Nephron progenitor cell (in vitro differentiated cells): ENCODE measurements around the gene ABHD16B.
A peak's percentile ranks its signal among the peaks of the same experiment; 100 is the strongest.
"Not testable (repeated sequence)": the region's sequence is repeated elsewhere in the genome, so short reads cannot be mapped to it uniquely, and the experiment has no call there.

Source experiments
- DNase-seq: peaks from one replicate; pipeline ENCODE4 v3.0.0; 2021
- H3K27ac Mint-ChIP-seq: 2 replicates; pipeline ENCODE4 v1.8.0; 2021; ENCODE audit warnings: mild to moderate bottlenecking, moderate library complexity, mixed read lengths
- H3K27me3 Mint-ChIP-seq: 2 replicates; pipeline ENCODE4 v1.8.0; 2021; ENCODE audit warnings: mild to moderate bottlenecking, low read depth, mixed read lengths; ENCODE audit not compliant: poor library complexity
- H3K36me3 Mint-ChIP-seq: 2 replicates; pipeline ENCODE4 v1.8.0; 2021; ENCODE audit warnings: low read depth, mixed read lengths
- H3K4me1 Mint-ChIP-seq: 2 replicates; pipeline ENCODE4 v1.8.0; 2021; ENCODE audit warnings: mixed read lengths
- H3K4me3 Mint-ChIP-seq: 2 replicates; pipeline ENCODE4 v1.8.0; 2021; ENCODE audit warnings: mild to moderate bottlenecking, moderate library complexity, mixed read lengths
- H3K9me3 Mint-ChIP-seq: 2 replicates; pipeline ENCODE4 v1.8.0; 2021; ENCODE audit warnings: mild to moderate bottlenecking, moderate library complexity, mixed read lengths
- CTCF ChIP-seq: fragments of 200-600 bp; sonication (generic); IDR thresholded peaks from 2 replicates; pipeline ENCODE4 v1.5.0; 2021; ENCODE audit warnings: antibody characterized with exemption

The ABHD16B gene

GRCh38 chr20:63848003-63848911, 13.0 kb upstream of the ABHD16B start:
- Mint-ChIP-seq H3K9me3 (no peaks in the 10 kb centered on the region), H3K4me3 (no peak overlapping the region), H3K27me3 (peaks cover 3% of the 10 kb centered on the region), H3K36me3 (no peaks in the 10 kb centered on the region), H3K27ac (no peak overlapping the region), H3K4me1 (peaks cover 44% of the 10 kb centered on the region)
- DNase-seq, result no peak
- TF ChIP-seq CTCF, result no peak

- H3K4me1 Mint-ChIP-seq, result peaks cover 39% of the 10 kb centered on the region
- H3K9me3 Mint-ChIP-seq, result no peaks in the 10 kb centered on the region
- peak overlapping the region; percentile 12 for H3K4me3 Mint-ChIP-seq
- peak overlapping the region; percentile 78 for H3K27ac Mint-ChIP-seq
- peaks cover 3% of the 10 kb centered on the region for H3K27me3 Mint-ChIP-seq
- no peaks in the 10 kb centered on the region for H3K36me3 Mint-ChIP-seq
- no peak for TF ChIP-seq CTCF
- DNase-seq, result no peak
Measured at GRCh38 chr20:63850689-63851547, 10.4 kb upstream of the ABHD16B start.

GRCh38 chr20:63851548-63851943, 9.8 kb upstream of the ABHD16B start:
- not testable (repeated sequence) for H3K36me3 Mint-ChIP-seq, H3K27me3 Mint-ChIP-seq, H3K27ac Mint-ChIP-seq, H3K9me3 Mint-ChIP-seq, DNase-seq, H3K4me3 Mint-ChIP-seq
- H3K4me1 Mint-ChIP-seq, result peaks cover 41% of the 10 kb centered on the region

GRCh38 chr20:63853733-63854068, 7.6 kb upstream of the ABHD16B start:
- H3K4me3 Mint-ChIP-seq, DNase-seq, H3K27me3 Mint-ChIP-seq, H3K36me3 Mint-ChIP-seq, H3K27ac Mint-ChIP-seq, H3K9me3 Mint-ChIP-seq: not testable (repeated sequence)
- H3K4me1 Mint-ChIP-seq, result peaks cover 58% of the 10 kb centered on the region

- H3K27me3 Mint-ChIP-seq, result peaks cover 3% of the 10 kb centered on the region
- DNase-seq, result no peak
- TF ChIP-seq CTCF, result no peak
- H3K9me3 Mint-ChIP-seq, result no peaks in the 10 kb centered on the region
- H3K4me3 Mint-ChIP-seq, result no peak overlapping the region
- no peak overlapping the region for H3K27ac Mint-ChIP-seq
- H3K36me3 Mint-ChIP-seq, result no peaks in the 10 kb centered on the region
- H3K4me1 Mint-ChIP-seq, result peaks cover 60% of the 10 kb centered on the region
Measured at GRCh38 chr20:63854069-63854765, 7.1 kb upstream of the ABHD16B start.

- TF ChIP-seq CTCF, result no peak
- DNase-seq, result peak; percentile 67
- Mint-ChIP-seq H3K27ac (no peak overlapping the region), H3K4me1 (peaks cover 65% of the 10 kb centered on the region), H3K36me3 (no peaks in the 10 kb centered on the region), H3K9me3 (no peaks in the 10 kb centered on the region), H3K4me3 (no peak overlapping the region), H3K27me3 (peaks cover 3% of the 10 kb centered on the region)
Measured at GRCh38 chr20:63854766-63855362, 6.4 kb upstream of the ABHD16B start.
